Tibial nerve (tissue), 4 donors: ENCODE results near the gene GPC6.

Source experiments
- CTCF ChIP-seq, 5 experiments: fragments of 200-600 bp in 3 of 5; fragments of 450-650 bp in 2 of 5; sonication (generic) in 3 of 5; IDR thresholded peaks; one replicate each; pipeline ENCODE4 v1.5.1; 2016 to 2019; ENCODE audit warnings: antibody characterized with exemption in 5 of 5, mild to moderate bottlenecking in 3 of 5, moderate library complexity in 2 of 5
- EP300 ChIP-seq, 2 donors: sonication (generic); formaldehyde crosslinking; IDR thresholded peaks; one replicate each; pipeline ENCODE4 v1.6.1; 2017; ENCODE audit warnings: antibody characterized with exemption in 2 of 2, mild to moderate bottlenecking in 1 of 2

GRCh38 chr13:93732186-93732585, 505.6 kb downstream of the GPC6 start:
- TF ChIP-seq CTCF (IDR thresholded peaks at IDR 0.05) (no peak), EP300 (IDR thresholded peaks at IDR 0.05) (no peak)
